GF-D8 (cell line): ENCODE results near the gene ELL3.

Experiments used
- DNase-seq: peaks from one replicate; lab custom pipeline; 2025; lab: John Stamatoyannopoulos, UW

The ELL3 gene

DNA sequence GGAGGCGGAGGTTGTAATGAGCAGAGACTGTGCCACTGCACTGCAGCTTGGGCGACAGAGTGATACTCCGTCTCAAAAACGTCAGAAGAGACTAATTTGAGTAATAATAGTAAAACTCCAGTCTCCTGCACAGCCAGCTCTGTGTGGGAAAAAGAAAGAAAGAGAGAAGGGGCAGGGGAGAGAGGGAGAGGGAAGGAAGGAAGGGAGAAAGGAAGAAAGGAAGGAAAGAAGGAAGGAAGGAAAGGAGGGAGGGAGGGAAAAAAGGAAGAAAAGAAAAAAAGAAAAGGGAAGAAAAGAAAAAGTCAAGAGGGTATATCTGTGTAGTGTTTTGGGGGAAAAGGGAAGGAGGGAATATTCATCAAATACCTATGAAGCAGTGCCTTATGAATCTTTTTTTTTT is 53.6 kb downstream of the ELL3 start:
- no peak for DNase-seq
